ENCODE data around the gene CFAP44. TPM values are rescaled to one million over a fixed set of nuclear protein-coding genes. Genes with fewer than 3 reads are reported as not detected.

The CFAP44 gene
- total and polyA plus RNA-seq, 2 of the 4 experiments (the other 2 are of a cell fraction) = 0.90 to 1.7 TPM

- Histone ChIP-seq H3K4me1 (ENCODE audit: control insufficient read depth, insufficient read depth, low read length) (peaks cover 2% of the 10 kb centered on the region; the same call in 1 of the 2 replicates), H3K23ac (ENCODE audit: low read depth, low read length) (no peak overlapping the region), H3K14ac (replicated peaks; ENCODE audit: low read depth, low read length) (no peak overlapping the region), H3K56ac (ENCODE audit: extremely low read depth, insufficient read depth, low read length) (no peak overlapping the region), H2BK15ac (ENCODE audit: low read depth, low read length) (no peak overlapping the region), H2BK120ac (ENCODE audit: low read depth, low read length) (no peak overlapping the region), H3K4ac (ENCODE audit: low read depth, low read length) (no peak overlapping the region), H3K9me3 (ENCODE audit: control insufficient read depth, insufficient read depth, low read length) (no peaks in the 10 kb centered on the region), H2AFZ (replicated peaks; ENCODE audit: low read length, poor library complexity) (no peak overlapping the region), H2AK5ac (ENCODE audit: low read depth, low read length) (no peak overlapping the region), H3K9me1 (ENCODE audit: insufficient read depth, low read length) (no peaks in the 10 kb centered on the region), H2BK5ac (ENCODE audit: low read depth, low read length, poor library complexity, severe bottlenecking) (no peak overlapping the region), H4K8ac (ENCODE audit: low read depth in 2 of 2, low read length in 2 of 2) (no peak overlapping the region), H4K20me1 (ENCODE audit: insufficient read depth, low read length) (no peaks in the 10 kb centered on the region), H3K18ac (ENCODE audit: low read depth, low read length) (no peak overlapping the region), H4K5ac (ENCODE audit: low read depth, low read length) (no peak overlapping the region), H3K27me3 (ENCODE audit: control insufficient read depth, insufficient read depth, low read length) (no peaks in the 10 kb centered on the region), H3K4me2 (ENCODE audit: low read depth, low read length) (no peak overlapping the region), H3K4me3 (ENCODE audit: insufficient read depth, low read depth, low read length) (no peak overlapping the region), H2AK9ac (replicated peaks; ENCODE audit: low read depth, low read length, poor library complexity) (no peak overlapping the region), H2BK20ac (ENCODE audit: low read depth, low read length) (no peak overlapping the region), H4K91ac (ENCODE audit: insufficient read depth, low read depth, low read length) (no peak overlapping the region), H3K27ac (ENCODE audit: insufficient read depth, low read length) (no peak overlapping the region), H3K9ac (ENCODE audit: low read depth, low read length) (no peak overlapping the region), H3K79me1 (ENCODE audit: low read depth in 1 of 2, low read length in 2 of 2) (no peaks in the 10 kb centered on the region), H3K36me3 (ENCODE audit: control insufficient read depth, insufficient read depth, low read length) (no peaks in the 10 kb centered on the region)
- ChIA-PET CTCF (no interaction called here), POLR2A (ENCODE audit: unreplicated experiment) (no interaction called here)
- dilution Hi-C loops (cut with HindIII; ENCODE audit: low sequenced_read_pairs, unreplicated experiment) = no loop called here
- ATAC-seq (ENCODE audit: low read depth) = no peak
- TF ChIP-seq RFX5 (IDR thresholded peaks at IDR 0.05; ENCODE audit: low read depth, low read length) (no peak), CTCF (conservative IDR thresholded peaks at IDR 0.05; ENCODE audit: low read depth, low read length) (no peak), MAZ (IDR thresholded peaks at IDR 0.05; ENCODE audit: borderline replicate concordance, low read depth, low read length) (no peak), BHLHE40 (IDR thresholded peaks at IDR 0.05; ENCODE audit: low read depth, low read length) (no peak), SMC3 (IDR thresholded peaks at IDR 0.05; ENCODE audit: low read depth, low read length) (no peak), CEBPB (IDR thresholded peaks at IDR 0.05; ENCODE audit: low read depth, low read length) (no peak), CHD1 (IDR thresholded peaks at IDR 0.05; ENCODE audit: low read depth, low read length) (no peak), ELK1 (IDR thresholded peaks at IDR 0.05; ENCODE audit: borderline replicate concordance, low read depth, low read length) (no peak), RAD21 (IDR thresholded peaks at IDR 0.05; ENCODE audit: low read length) (no peak), MAFK (IDR thresholded peaks at IDR 0.05; ENCODE audit: low read depth, low read length) (no peak), NFE2L2 (IDR thresholded peaks at IDR 0.05; ENCODE audit: low read depth, low read length) (no peak), RCOR1 (IDR thresholded peaks at IDR 0.05; ENCODE audit: insufficient replicate concordance, low read length) (no peak), POLR2A (IDR thresholded peaks at IDR 0.05; ENCODE audit: low read depth, low read length) (no peak), FOS (IDR thresholded peaks at IDR 0.05; ENCODE audit: low read depth, low read length) (no peak), USF2 (IDR thresholded peaks at IDR 0.05; ENCODE audit: low read depth, low read length) (no peak)
- in situ Hi-C loops (cut with MboI; ENCODE audit: low sequenced_read_pairs) = no loop called here
- intact Hi-C loops (cut with micrococcal nuclease) = no loop called here
- no CpG with 5 or more reads among the region's 3 CpGs for WGBS, 2 experiments (ENCODE audit: extremely low coverage in 2 of 2, insufficient read length in 1 of 2)
- DNase-seq = no peak
- BruUV-seq (replicated peaks) = no TSS peak
Measured at GRCh38 chr3:113437411-113437810, 3.9 kb downstream of the CFAP44 start.

All from IMR-90 (cell line).